HEK293 (cell line): ENCODE measurements around the gene HOXC11.
A peak's percentile ranks its signal among the peaks of the same experiment; 100 is the strongest.

Experiments
- FEZF1 ChIP-seq: fragments of 450-650 bp; formaldehyde crosslinking; IDR thresholded peaks from 2 replicates; pipeline ENCODE4 v1.5.1; 2016; ENCODE audit warnings: missing biosample characterization, missing genetic modification characterization
- GLIS1 ChIP-seq: fragments of 450-650 bp; formaldehyde crosslinking; IDR thresholded peaks from 2 replicates; pipeline ENCODE4 v1.5.1; 2016; ENCODE audit warnings: missing biosample characterization, missing genetic modification characterization
- GLIS2 ChIP-seq: fragments of 450-650 bp; formaldehyde crosslinking; IDR thresholded peaks from 2 replicates; pipeline ENCODE4 v1.5.1; 2016; ENCODE audit warnings: missing biosample characterization, missing genetic modification characterization
- HOXC10 ChIP-seq: sonication (generic); formaldehyde crosslinking; IDR thresholded peaks from 2 replicates; pipeline ENCODE4 v1.8.1; 2023; ENCODE audit warnings: mild to moderate bottlenecking, missing genetic modification reagents
- HOXD13 ChIP-seq: sonication (generic); formaldehyde crosslinking; IDR thresholded peaks from 2 replicates; pipeline ENCODE4 v1.8.0; 2022; ENCODE audit warnings: missing genetic modification reagents, borderline replicate concordance
- KLF17 ChIP-seq: fragments of 450-650 bp; formaldehyde crosslinking; IDR thresholded peaks from 2 replicates; pipeline ENCODE4 v1.5.1; 2016; ENCODE audit warnings: missing biosample characterization, missing genetic modification characterization
- MZF1 ChIP-seq: fragments of 450-650 bp; formaldehyde crosslinking; IDR thresholded peaks from 2 replicates; pipeline ENCODE4 v1.5.1; 2017; ENCODE audit warnings: missing biosample characterization, missing genetic modification characterization, borderline replicate concordance
- OVOL3 ChIP-seq: fragments of 450-650 bp; formaldehyde crosslinking; IDR thresholded peaks from 2 replicates; pipeline ENCODE4 v1.5.1; 2016; ENCODE audit warnings: missing biosample characterization, missing genetic modification characterization
- SALL2 ChIP-seq: fragments of 450-650 bp; formaldehyde crosslinking; IDR thresholded peaks from 2 replicates; pipeline ENCODE4 v1.5.0; 2017; ENCODE audit warnings: missing biosample characterization, mild to moderate bottlenecking, missing genetic modification characterization, borderline replicate concordance
- SCRT2 ChIP-seq: fragments of 450-650 bp; formaldehyde crosslinking; IDR thresholded peaks from 2 replicates; pipeline ENCODE4 v1.5.1; 2016; ENCODE audit warnings: missing biosample characterization, missing genetic modification characterization
- TCF7L2 ChIP-seq: IDR thresholded peaks from 2 replicates; pipeline ENCODE4 v1.6.1; 2011; ENCODE audit warnings: low read depth, mild to moderate bottlenecking, inconsistent platforms, low read length, moderate library complexity, borderline replicate concordance
- TRIM28 ChIP-seq: IDR thresholded peaks from 2 replicates; pipeline ENCODE4 v1.6.1; 2011; ENCODE audit warnings: low read length, control low read depth, borderline replicate concordance
- YY2 ChIP-seq: fragments of 450-650 bp; formaldehyde crosslinking; IDR thresholded peaks from 2 replicates; pipeline ENCODE4 v1.5.1; 2016; ENCODE audit warnings: missing biosample characterization, missing genetic modification characterization
- ZBTB48 ChIP-seq: fragments of 450-650 bp; formaldehyde crosslinking; IDR thresholded peaks from 2 replicates; pipeline ENCODE4 v1.5.1; 2016; ENCODE audit warnings: missing biosample characterization, missing genetic modification characterization
- ZFP41 ChIP-seq: fragments of 450-650 bp; formaldehyde crosslinking; IDR thresholded peaks from 2 replicates; pipeline ENCODE4 v1.5.1; 2016; ENCODE audit warnings: missing biosample characterization, missing genetic modification characterization, borderline replicate concordance
- ZNF155 ChIP-seq: fragments of 450-650 bp; formaldehyde crosslinking; IDR thresholded peaks from 2 replicates; pipeline ENCODE4 v1.5.1; 2016; ENCODE audit warnings: missing biosample characterization, missing genetic modification characterization
- ZNF157 ChIP-seq: fragments of 450-650 bp; formaldehyde crosslinking; IDR thresholded peaks from 2 replicates; pipeline ENCODE4 v1.5.1; 2016; ENCODE audit warnings: missing biosample characterization, missing genetic modification characterization
- ZNF169 ChIP-seq: fragments of 450-650 bp; formaldehyde crosslinking; IDR thresholded peaks from 2 replicates; pipeline ENCODE4 v1.5.1; 2016; ENCODE audit warnings: missing biosample characterization, missing genetic modification characterization
- ZNF221 ChIP-seq: fragments of 450-650 bp; formaldehyde crosslinking; IDR thresholded peaks from 2 replicates; pipeline ENCODE4 v1.5.1; 2017; ENCODE audit warnings: missing biosample characterization, missing genetic modification characterization, borderline replicate concordance
- ZNF274 ChIP-seq, 2 experiments: fragments of 200-500 bp in 1 of 2; fragments of 450-650 bp in 1 of 2; sonication (Bioruptor generic) in 1 of 2; formaldehyde crosslinking in 1 of 2; IDR thresholded peaks; 2 replicates each; pipeline versions ENCODE4 v1.5.1 to v1.6.1; 2014 to 2016; ENCODE audit warnings: borderline replicate concordance in 1 of 2, inconsistent platforms in 1 of 2, low read length in 1 of 2, missing biosample characterization in 1 of 2, missing genetic modification characterization in 1 of 2
- ZNF302 ChIP-seq: fragments of 450-650 bp; formaldehyde crosslinking; IDR thresholded peaks from 2 replicates; pipeline ENCODE4 v1.5.1; 2016; ENCODE audit warnings: missing biosample characterization, missing genetic modification characterization, low read depth
- ZNF311 ChIP-seq: fragments of 450-650 bp; formaldehyde crosslinking; IDR thresholded peaks from 2 replicates; pipeline ENCODE4 v1.5.1; 2017; ENCODE audit warnings: missing biosample characterization, missing genetic modification characterization, borderline replicate concordance
- ZNF324 ChIP-seq: fragments of 450-650 bp; formaldehyde crosslinking; IDR thresholded peaks from 2 replicates; pipeline ENCODE4 v1.5.1; 2016; ENCODE audit warnings: missing biosample characterization, missing genetic modification characterization
- ZNF335 ChIP-seq: fragments of 450-650 bp; formaldehyde crosslinking; conservative IDR thresholded peaks from 2 replicates; pipeline ENCODE4 v1.5.1; 2016; ENCODE audit warnings: missing biosample characterization, missing genetic modification characterization
- ZNF354C ChIP-seq: fragments of 450-650 bp; formaldehyde crosslinking; IDR thresholded peaks from 2 replicates; pipeline ENCODE4 v1.5.1; 2016; ENCODE audit warnings: missing biosample characterization, missing genetic modification characterization, low read depth, borderline replicate concordance
- ZNF416 ChIP-seq: fragments of 450-650 bp; formaldehyde crosslinking; IDR thresholded peaks from 2 replicates; pipeline ENCODE4 v1.5.1; 2016; ENCODE audit warnings: missing biosample characterization, missing genetic modification characterization
- ZNF423 ChIP-seq: fragments of 450-650 bp; formaldehyde crosslinking; IDR thresholded peaks from 2 replicates; pipeline ENCODE4 v1.5.1; 2016; ENCODE audit warnings: missing biosample characterization, missing genetic modification characterization
- ZNF48 ChIP-seq: fragments of 450-650 bp; formaldehyde crosslinking; IDR thresholded peaks from 2 replicates; pipeline ENCODE4 v1.5.1; 2016; ENCODE audit warnings: missing biosample characterization, missing genetic modification characterization
- ZNF558 ChIP-seq: fragments of 450-650 bp; formaldehyde crosslinking; IDR thresholded peaks from 2 replicates; pipeline ENCODE4 v1.5.1; 2016; ENCODE audit warnings: missing biosample characterization, missing genetic modification characterization
- ZNF600 ChIP-seq: fragments of 450-650 bp; formaldehyde crosslinking; IDR thresholded peaks from 2 replicates; pipeline ENCODE4 v1.5.1; 2016; ENCODE audit warnings: missing biosample characterization, missing genetic modification characterization
- ZNF610 ChIP-seq: fragments of 450-650 bp; formaldehyde crosslinking; IDR thresholded peaks from 2 replicates; pipeline ENCODE4 v1.5.1; 2016; ENCODE audit warnings: missing biosample characterization, missing genetic modification characterization, borderline replicate concordance
- ZNF692 ChIP-seq: fragments of 450-650 bp; formaldehyde crosslinking; IDR thresholded peaks from 2 replicates; pipeline ENCODE4 v1.5.1; 2016; ENCODE audit warnings: missing biosample characterization, missing genetic modification characterization
- ZNF701 ChIP-seq: fragments of 450-650 bp; formaldehyde crosslinking; IDR thresholded peaks from 2 replicates; pipeline ENCODE4 v1.5.1; 2016; ENCODE audit warnings: missing biosample characterization, missing genetic modification characterization
- ZXDB ChIP-seq: fragments of 450-650 bp; formaldehyde crosslinking; IDR thresholded peaks from 2 replicates; pipeline ENCODE4 v1.5.1; 2016; ENCODE audit warnings: missing biosample characterization, missing genetic modification characterization
- TF ChIP-seq, protein P1 (sequence below): fragments of 450-650 bp; IDR thresholded peaks from 2 replicates; pipeline ENCODE4 v1.5.1; 2018; ENCODE audit warnings: missing biosample characterization, mild to moderate bottlenecking, missing genetic modification characterization
- TF ChIP-seq, protein P2 (sequence below): fragments of 450-650 bp; formaldehyde crosslinking; IDR thresholded peaks from 2 replicates; pipeline ENCODE4 v1.5.1; 2016; ENCODE audit warnings: missing biosample characterization, missing genetic modification characterization
- TF ChIP-seq, protein P3 (sequence below): fragments of 450-650 bp; formaldehyde crosslinking; IDR thresholded peaks from 2 replicates; pipeline ENCODE4 v1.5.1; 2016; ENCODE audit warnings: missing biosample characterization, missing genetic modification characterization

HOXC11 gene

DNA sequence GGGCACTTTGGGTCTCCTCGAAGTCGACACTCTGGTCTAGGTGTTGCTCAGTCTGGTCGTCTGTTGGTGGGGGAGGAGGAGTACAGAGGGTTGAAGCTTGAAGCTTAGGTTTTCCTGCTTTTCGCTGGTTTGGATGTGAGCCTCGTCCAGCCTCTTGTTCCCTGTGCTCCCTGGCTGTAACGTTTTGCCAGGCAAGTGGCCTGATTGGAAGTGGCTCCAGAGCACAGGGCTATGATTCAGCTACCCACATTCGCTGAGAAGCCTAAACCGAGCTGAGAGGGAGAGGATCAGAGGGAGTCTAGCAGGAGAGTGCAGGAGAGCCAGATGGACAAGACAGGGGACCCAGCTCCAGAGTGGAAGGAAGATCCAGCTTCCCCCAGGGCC, 18.1 kb downstream of the HOXC11 start (continued):
- TF ChIP-seq ZNF221 (tag by site-specific recombination) (no peak), GLIS2 (tag by site-specific recombination) (no peak), ZNF335 (peak; percentile 29; the same call in 1 of the 2 replicates), ZNF558 (tag by site-specific recombination) (no peak), TCF7L2 (no peak), HOXC10 (no peak), ZNF423 (tag by site-specific recombination) (no peak), SCRT2 (tag by site-specific recombination) (no peak), ZNF169 (tag by site-specific recombination) (no peak), ZNF48 (tag by site-specific recombination) (no peak), KLF17 (no peak), ZNF311 (tag by site-specific recombination) (no peak), ZFP41 (no peak), ZBTB48 (peak; percentile 29; the same call in 1 of the 2 replicates), ZNF302 (tag by site-specific recombination) (no peak), OVOL3 (tag by site-specific recombination) (no peak), HOXD13 (CRISPR knock-in tag) (no peak), ZNF610 (no peak), ZNF354C (tag by site-specific recombination) (no peak), ZNF274 (IDR thresholded peaks at IDR 0.05; ENCODE audit: low read length) (no peak), ZNF274 (tag by site-specific recombination; IDR thresholded peaks at IDR 0.05; ENCODE audit: borderline replicate concordance) (no peak), MZF1 (no peak), ZNF416 (tag by site-specific recombination) (no peak), ZNF692 (tag by site-specific recombination) (no peak), SALL2 (tag by site-specific recombination) (no peak), ZNF701 (tag by site-specific recombination) (no peak), ZNF155 (tag by site-specific recombination) (no peak), ZNF157 (no peak), ZXDB (tag by site-specific recombination) (peak; percentile 23; the same call in 1 of the 2 replicates), GLIS1 (no peak), ZNF324 (no peak), YY2 (tag by site-specific recombination) (no peak), ZNF600 (tag by site-specific recombination) (peak; percentile 99), TRIM28 (no peak), FEZF1 (tag by site-specific recombination) (no peak; the same call in 1 of the 2 replicates)
- TF ChIP-seq, protein P1, sequence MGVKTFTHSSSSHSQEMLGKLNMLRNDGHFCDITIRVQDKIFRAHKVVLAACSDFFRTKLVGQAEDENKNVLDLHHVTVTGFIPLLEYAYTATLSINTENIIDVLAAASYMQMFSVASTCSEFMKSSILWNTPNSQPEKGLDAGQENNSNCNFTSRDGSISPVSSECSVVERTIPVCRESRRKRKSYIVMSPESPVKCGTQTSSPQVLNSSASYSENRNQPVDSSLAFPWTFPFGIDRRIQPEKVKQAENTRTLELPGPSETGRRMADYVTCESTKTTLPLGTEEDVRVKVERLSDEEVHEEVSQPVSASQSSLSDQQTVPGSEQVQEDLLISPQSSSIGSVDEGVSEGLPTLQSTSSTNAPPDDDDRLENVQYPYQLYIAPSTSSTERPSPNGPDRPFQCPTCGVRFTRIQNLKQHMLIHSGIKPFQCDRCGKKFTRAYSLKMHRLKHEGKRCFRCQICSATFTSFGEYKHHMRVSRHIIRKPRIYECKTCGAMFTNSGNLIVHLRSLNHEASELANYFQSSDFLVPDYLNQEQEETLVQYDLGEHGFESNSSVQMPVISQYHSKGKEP (tag by site-specific recombination) = no peak
- TF ChIP-seq, protein P2, sequence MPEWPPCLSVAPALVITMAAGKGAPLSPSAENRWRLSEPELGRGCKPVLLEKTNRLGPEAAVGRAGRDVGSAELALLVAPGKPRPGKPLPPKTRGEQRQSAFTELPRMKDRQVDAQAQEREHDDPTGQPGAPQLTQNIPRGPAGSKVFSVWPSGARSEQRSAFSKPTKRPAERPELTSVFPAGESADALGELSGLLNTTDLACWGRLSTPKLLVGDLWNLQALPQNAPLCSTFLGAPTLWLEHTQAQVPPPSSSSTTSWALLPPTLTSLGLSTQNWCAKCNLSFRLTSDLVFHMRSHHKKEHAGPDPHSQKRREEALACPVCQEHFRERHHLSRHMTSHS (tag by site-specific recombination) = no peak
- TF ChIP-seq, protein P3, sequence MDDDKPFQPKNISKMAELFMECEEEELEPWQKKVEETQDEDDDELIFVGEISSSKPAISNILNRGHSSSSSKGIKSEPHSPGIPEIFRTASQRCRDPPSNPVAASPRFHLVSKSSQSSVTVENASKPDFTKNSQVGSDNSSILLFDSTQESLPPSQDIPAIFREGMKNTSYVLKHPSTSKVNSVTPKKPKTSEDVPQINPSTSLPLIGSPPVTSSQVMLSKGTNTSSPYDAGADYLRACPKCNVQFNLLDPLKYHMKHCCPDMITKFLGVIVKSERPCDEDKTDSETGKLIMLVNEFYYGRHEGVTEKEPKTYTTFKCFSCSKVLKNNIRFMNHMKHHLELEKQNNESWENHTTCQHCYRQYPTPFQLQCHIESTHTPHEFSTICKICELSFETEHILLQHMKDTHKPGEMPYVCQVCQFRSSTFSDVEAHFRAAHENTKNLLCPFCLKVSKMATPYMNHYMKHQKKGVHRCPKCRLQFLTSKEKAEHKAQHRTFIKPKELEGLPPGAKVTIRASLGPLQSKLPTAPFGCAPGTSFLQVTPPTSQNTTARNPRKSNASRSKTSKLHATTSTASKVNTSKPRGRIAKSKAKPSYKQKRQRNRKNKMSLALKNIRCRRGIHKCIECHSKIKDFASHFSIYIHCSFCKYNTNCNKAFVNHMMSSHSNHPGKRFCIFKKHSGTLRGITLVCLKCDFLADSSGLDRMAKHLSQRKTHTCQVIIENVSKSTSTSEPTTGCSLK (tag by site-specific recombination) = no peak
